ENCODE results near the gene UGDH. TPM values are rescaled to one million over a fixed set of nuclear protein-coding genes. Genes with fewer than 3 reads are reported as not detected.
"Not testable (repeated sequence)": the region's sequence is repeated elsewhere in the genome, so short reads cannot be mapped to it uniquely, and the experiment has no call there.

UGDH gene
- total and polyA plus RNA-seq, 3 experiments from 2014 or later: 26.9 to 34.9 (median 30.0) TPM

DNA sequence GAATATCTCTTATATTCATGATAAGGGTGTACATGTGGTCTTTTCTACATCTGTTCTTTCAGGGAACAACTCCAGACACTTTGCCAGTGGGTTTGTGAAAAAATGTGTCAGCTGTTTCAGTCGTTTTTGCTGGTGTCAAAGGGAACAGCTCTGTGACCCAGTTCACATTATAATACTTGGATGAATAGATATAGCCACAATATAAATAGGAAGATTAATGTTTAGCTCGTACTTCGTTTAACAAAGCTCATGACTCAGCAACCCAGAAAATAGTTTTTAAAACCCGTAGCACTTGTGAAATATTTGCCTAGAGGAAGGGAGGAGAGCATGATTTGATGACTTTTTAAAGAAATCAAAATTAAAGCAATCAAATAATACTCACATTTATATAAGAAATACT, 60.5 kb downstream of the UGDH start:
- ChIA-PET POLR2A (interaction anchor here (1.1 kb wide), 1 partner anchor 9 kb away, joined by 3 read pairs; no protein-coding TSS in a partner anchor), CTCF (interaction anchor here (0.6 to 1.7 kb wide), 2 partner anchors 16 to 512 kb away, joined by 4 read pairs; no protein-coding TSS in a partner anchor)
- H3K36me3 Mint-ChIP-seq: peaks cover 0 to 42% (median 16%) of the 10 kb centered on the region in 3 donors
- Histone ChIP-seq H3K4me3 (ENCODE audit: low read length) (no peak overlapping the region), H3K9me3 (ENCODE audit: low read length) (no peaks in the 10 kb centered on the region), H3K36me3 (ENCODE audit: insufficient read depth, low read length) (peaks cover 3% of the 10 kb centered on the region), H3K27ac (ENCODE audit: low read depth, low read length) (no peak overlapping the region), H3K4me1 (ENCODE audit: insufficient read depth, low read length) (peaks cover 4% of the 10 kb centered on the region), H3K27me3 (ENCODE audit: insufficient read depth, low read length, poor library complexity, severe bottlenecking) (no peaks in the 10 kb centered on the region)
- no peak for DNase-seq
- no peaks in the 10 kb centered on the region for H3K9me3 Mint-ChIP-seq
- H3K27me3 Mint-ChIP-seq: no peaks in the 10 kb centered on the region
- H3K4me1 Mint-ChIP-seq: peaks cover 0 to 4% (median 1%) of the 10 kb centered on the region in 3 donors
- H3K27ac Mint-ChIP-seq: no peak overlapping the region
- H3K4me3 Mint-ChIP-seq: no peak overlapping the region

- H3K9me3 ChIP-seq (ENCODE audit: low read length): no peaks in the 10 kb centered on the region
- H3K27me3 Mint-ChIP-seq: no peaks in the 10 kb centered on the region
- ChIA-PET CTCF (no interaction called here), POLR2A (no interaction called here)
- DNase-seq: no peak
- peaks cover 3% of the 10 kb centered on the region for H3K36me3 ChIP-seq (ENCODE audit: insufficient read depth, low read length)
- peaks cover 5% of the 10 kb centered on the region for H3K4me1 ChIP-seq (ENCODE audit: insufficient read depth, low read length)
- no peak overlapping the region for H3K4me3 ChIP-seq (ENCODE audit: low read length)
- no peak overlapping the region for H3K27ac ChIP-seq (ENCODE audit: low read depth, low read length)
- no peaks in the 10 kb centered on the region for H3K27me3 ChIP-seq (ENCODE audit: insufficient read depth, low read length, poor library complexity, severe bottlenecking)
- peak overlapping the region in 1 of 8 donors; percentile 56 for H3K27ac Mint-ChIP-seq
- no peaks in the 10 kb centered on the region for H3K9me3 Mint-ChIP-seq
- peak overlapping the region in 1 of 7 donors; percentile 28 for H3K4me3 Mint-ChIP-seq
- H3K4me1 Mint-ChIP-seq: peaks cover 3 to 16% (median 8%) of the 10 kb centered on the region in 3 donors
- H3K36me3 Mint-ChIP-seq: peaks cover 0 to 41% (median 11%) of the 10 kb centered on the region in 3 donors
Measured at GRCh38 chr4:39464886-39465501, 62.2 kb downstream of the UGDH start.

- H3K27me3 Mint-ChIP-seq: no peaks in the 10 kb centered on the region
- H3K27ac ChIP-seq (ENCODE audit: low read depth, low read length): peak within 1 kb of the TSS; percentile 99
- ChIA-PET CTCF (interaction anchor here (0.6 to 2.4 kb wide), 7 partner anchors 10 to 523 kb away, joined by 3 to 14 read pairs (median 4); partner anchors contain the start of genes PDS5A, RFC1 and UBE2K), POLR2A (interaction anchor here (0.5 to 3.2 kb wide), 12 partner anchors 8 to 413 kb away, joined by 3 to 25 read pairs (median 4); partner anchors contain the start of genes RFC1, SMIM14, UBE2K and UGDH)
- peak within 1 kb of the TSS; percentile 91 to 99 (median 98) for H3K4me3 Mint-ChIP-seq
- H3K36me3 ChIP-seq (ENCODE audit: insufficient read depth, low read length): peaks cover 25% of the 10 kb centered on the region
- no peaks in the 10 kb centered on the region for H3K9me3 ChIP-seq (ENCODE audit: low read length)
- no peaks in the 10 kb centered on the region for H3K9me3 Mint-ChIP-seq
- H3K27ac Mint-ChIP-seq: peak within 1 kb of the TSS; percentile 99 to 100 (median 100)
- peak within 1 kb of the TSS; percentile 85 for H3K4me3 ChIP-seq (ENCODE audit: low read length)
- peaks cover 26% of the 10 kb centered on the region for H3K4me1 ChIP-seq (ENCODE audit: insufficient read depth, low read length)
- H3K4me1 Mint-ChIP-seq: peaks cover 38 to 57% (median 57%) of the 10 kb centered on the region in 3 donors
- no peaks in the 10 kb centered on the region for H3K27me3 ChIP-seq (ENCODE audit: insufficient read depth, low read length, poor library complexity, severe bottlenecking)
- peaks cover 5 to 70% (median 22%) of the 10 kb centered on the region in 3 donors for H3K36me3 Mint-ChIP-seq
- peak; percentile 81 to 97 (median 93) for DNase-seq
Measured at GRCh38 chr4:39458505-39459300, 68.5 kb downstream of the UGDH start, which contains the start of the genes LIAS and RPL9. TSS of gene LIAS (plus strand) at chr4:39459056. CDS start at chr4:39459118, 62 bp downstream. TSS of gene RPL9 (minus strand) at chr4:39458922. CDS start at chr4:39458439, 483 bp downstream.

DNA sequence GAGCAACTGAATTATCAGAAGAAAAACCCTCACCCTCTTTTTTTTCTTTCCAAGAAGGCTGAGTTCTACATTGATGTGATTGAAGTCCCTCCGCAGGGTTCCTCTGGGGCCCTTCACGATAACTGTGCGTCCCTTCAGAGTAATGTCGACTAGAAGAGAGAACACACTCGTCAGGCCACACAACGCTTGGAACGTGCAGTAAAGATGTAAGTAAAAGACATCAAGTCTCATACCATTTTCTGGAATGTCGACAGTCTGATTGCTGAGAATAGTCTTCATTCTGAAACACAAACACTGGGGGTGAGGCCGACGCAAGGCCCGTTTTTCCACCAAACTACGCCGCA, 69.1 kb downstream of the UGDH start:
- H3K27me3 ChIP-seq (ENCODE audit: insufficient read depth, low read length, poor library complexity, severe bottlenecking); H3K9me3 ChIP-seq (ENCODE audit: low read length); H3K27me3 Mint-ChIP-seq; H3K9me3 Mint-ChIP-seq; DNase-seq: not testable (repeated sequence)
- peaks cover 38 to 62% (median 57%) of the 10 kb centered on the region in 3 donors for H3K4me1 Mint-ChIP-seq
- Histone ChIP-seq H3K4me1 (ENCODE audit: insufficient read depth, low read length) (peaks cover 26% of the 10 kb centered on the region), H3K36me3 (ENCODE audit: insufficient read depth, low read length) (peaks cover 31% of the 10 kb centered on the region), H3K4me3 (ENCODE audit: low read length) (peak overlapping the region; percentile 85), H3K27ac (ENCODE audit: low read depth, low read length) (peak overlapping the region; percentile 99)
- POLR2A ChIA-PET: interaction anchor here (0.7 to 3.2 kb wide), 10 partner anchors 9 to 413 kb away, joined by 3 to 25 read pairs (median 4); partner anchors contain the start of genes RFC1, SMIM14, UBE2K and UGDH
- CTCF ChIA-PET: interaction anchor here (1.0 to 1.5 kb wide), 5 partner anchors 11 to 524 kb away, joined by 3 to 5 read pairs (median 4); partner anchors contain the start of genes PDS5A, RFC1 and UBE2K
- H3K36me3 Mint-ChIP-seq: peaks cover 5 to 70% (median 21%) of the 10 kb centered on the region in 3 donors
- H3K27ac Mint-ChIP-seq: peak overlapping the region; percentile 99 to 100 (median 100)
- H3K4me3 Mint-ChIP-seq: peak overlapping the region; percentile 91 to 99 (median 98)

- Mint-ChIP-seq H3K27ac (peak overlapping the region; percentile 88 to 100 (median 100)), H3K27me3 (no peaks in the 10 kb centered on the region), H3K36me3 (peaks cover 5 to 77% (median 26%) of the 10 kb centered on the region in 3 donors), H3K9me3 (no peaks in the 10 kb centered on the region), H3K4me3 (peak overlapping the region; percentile 91 to 99 (median 98)), H3K4me1 (peaks cover 38 to 64% (median 58%) of the 10 kb centered on the region in 3 donors)
- POLR2A ChIA-PET: interaction anchor here (0.7 to 3.2 kb wide), 5 partner anchors 8 to 275 kb away, joined by 3 to 25 read pairs (median 4); partner anchors contain the start of genes RFC1 and WDR19
- Histone ChIP-seq H3K4me1 (ENCODE audit: insufficient read depth, low read length) (peaks cover 26% of the 10 kb centered on the region), H3K36me3 (ENCODE audit: insufficient read depth, low read length) (peaks cover 41% of the 10 kb centered on the region), H3K27ac (ENCODE audit: low read depth, low read length) (peak overlapping the region; percentile 99), H3K4me3 (ENCODE audit: low read length) (peak overlapping the region; percentile 85), H3K27me3 (ENCODE audit: insufficient read depth, low read length, poor library complexity, severe bottlenecking) (no peaks in the 10 kb centered on the region), H3K9me3 (ENCODE audit: low read length) (no peaks in the 10 kb centered on the region)
- CTCF ChIA-PET: interaction anchor here (1.0 to 1.5 kb wide), 2 partner anchors 91 to 525 kb away, joined by 3 to 4 read pairs; partner anchors contain the start of gene RFC1
- DNase-seq: no peak
Measured at GRCh38 chr4:39456946-39457763, 70.1 kb downstream of the UGDH start.

DNA sequence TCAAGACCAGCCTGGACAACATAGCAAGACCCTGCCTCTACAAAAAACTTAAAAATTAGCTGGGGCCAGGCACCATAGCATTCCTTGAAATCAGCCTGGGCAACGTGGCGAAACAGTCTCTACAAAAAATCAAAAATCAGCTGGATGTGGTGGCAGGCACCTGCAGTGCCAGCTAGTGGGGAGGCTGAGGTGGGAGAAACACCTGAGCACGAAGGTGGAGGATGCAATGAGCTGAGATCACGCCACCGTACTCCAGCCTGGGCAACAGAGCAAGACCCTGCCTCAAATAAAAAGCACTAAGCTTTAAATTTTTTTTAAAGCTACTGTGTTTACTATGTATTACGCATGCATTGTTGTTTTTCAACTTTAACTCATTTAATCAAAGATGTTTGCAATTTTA, 71.8 kb downstream of the UGDH start:
- Mint-ChIP-seq H3K27me3 (no peaks in the 10 kb centered on the region), H3K4me1 (peaks cover 39 to 56% (median 55%) of the 10 kb centered on the region in 3 donors), H3K36me3 (peaks cover 5 to 84% (median 31%) of the 10 kb centered on the region in 3 donors), H3K9me3 (no peaks in the 10 kb centered on the region), H3K27ac (peak overlapping the region in 5 of 8 donors; percentile 23 to 100 (median 69)), H3K4me3 (no peak overlapping the region)
- DNase-seq: no peak
- Histone ChIP-seq H3K9me3 (ENCODE audit: low read length) (no peaks in the 10 kb centered on the region), H3K27me3 (ENCODE audit: insufficient read depth, low read length, poor library complexity, severe bottlenecking) (no peaks in the 10 kb centered on the region), H3K4me3 (ENCODE audit: low read length) (no peak overlapping the region), H3K36me3 (ENCODE audit: insufficient read depth, low read length) (peaks cover 51% of the 10 kb centered on the region), H3K4me1 (ENCODE audit: insufficient read depth, low read length) (peaks cover 26% of the 10 kb centered on the region), H3K27ac (ENCODE audit: low read depth, low read length) (no peak overlapping the region)
- ChIA-PET CTCF (no interaction called here), POLR2A (interaction anchor here (0.6 kb wide), 1 partner anchor 171 kb away, joined by 4 read pairs; no protein-coding TSS in a partner anchor)

DNA sequence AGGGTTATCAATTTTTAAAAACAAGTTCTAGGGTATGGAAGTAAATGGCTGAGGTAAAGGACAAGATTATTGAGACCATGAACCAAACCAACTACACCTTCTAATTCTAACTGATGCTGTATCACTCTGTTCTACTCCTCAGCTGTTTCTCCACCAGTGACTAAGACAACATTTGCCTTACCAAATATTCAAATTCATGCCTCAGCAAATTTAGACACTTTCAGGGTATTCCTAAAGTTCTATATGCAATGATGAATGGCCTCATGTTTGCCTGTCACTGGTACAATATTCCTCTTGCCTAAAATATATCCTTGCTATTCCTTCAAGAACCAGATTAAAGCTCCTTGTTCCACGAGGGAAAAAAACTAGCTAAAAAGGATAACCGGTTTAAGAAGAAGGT, 73.5 kb downstream of the UGDH start:
- POLR2A ChIA-PET: interaction anchor here (0.6 kb wide), 1 partner anchor 105 kb away, joined by 5 read pairs; no protein-coding TSS in a partner anchor
- peak overlapping the region in 1 of 8 donors; percentile 80 for H3K27ac Mint-ChIP-seq
- no peak overlapping the region for H3K4me3 ChIP-seq (ENCODE audit: low read length)
- no peaks in the 10 kb centered on the region for H3K27me3 ChIP-seq (ENCODE audit: insufficient read depth, low read length, poor library complexity, severe bottlenecking)
- no peaks in the 10 kb centered on the region for H3K27me3 Mint-ChIP-seq
- peaks cover 5 to 81% (median 31%) of the 10 kb centered on the region in 3 donors for H3K36me3 Mint-ChIP-seq
- peaks cover 18% of the 10 kb centered on the region for H3K4me1 ChIP-seq (ENCODE audit: insufficient read depth, low read length)
- H3K4me3 Mint-ChIP-seq: no peak overlapping the region
- H3K9me3 ChIP-seq (ENCODE audit: low read length): no peaks in the 10 kb centered on the region
- no peak for DNase-seq
- peaks cover 29 to 45% (median 44%) of the 10 kb centered on the region in 3 donors for H3K4me1 Mint-ChIP-seq
- H3K27ac ChIP-seq (ENCODE audit: low read depth, low read length): no peak overlapping the region
- CTCF ChIA-PET: no interaction called here
- peaks cover 51% of the 10 kb centered on the region for H3K36me3 ChIP-seq (ENCODE audit: insufficient read depth, low read length)
- H3K9me3 Mint-ChIP-seq: no peaks in the 10 kb centered on the region

Measured in CD8-positive, alpha-beta memory T cell (primary cell).